HepG2 (cell line): ENCODE data around the gene FAP.

Source experiments
- ARID3A ChIP-seq: IDR thresholded peaks from 2 replicates; pipeline ENCODE4 v1.6.1; 2012; ENCODE audit warnings: low read depth, low read length, improper control_type of control experiment
- CEBPB ChIP-seq: IDR thresholded peaks from 2 replicates; pipeline ENCODE4 v1.6.1; 2011; ENCODE audit warnings: low read depth, low read length, improper control_type of control experiment, borderline replicate concordance
- CTCF ChIP-seq: sonication (generic); formaldehyde crosslinking; IDR thresholded peaks from 2 replicates; pipeline ENCODE4 v1.5.0; 2020; ENCODE audit warnings: mild to moderate bottlenecking, missing genetic modification reagents, moderate library complexity
- IRF2 ChIP-seq: IDR thresholded peaks from 2 replicates; pipeline ENCODE4 v1.6.1; 2018; ENCODE audit warnings: missing genetic modification reagents, missing compliant biosample characterization
- NCOA1 ChIP-seq: sonication (generic); formaldehyde crosslinking; IDR thresholded peaks from 2 replicates; pipeline ENCODE4 v1.9.0; 2021; ENCODE audit warnings: missing genetic modification reagents
- NFE2 ChIP-seq: sonication (generic); formaldehyde crosslinking; IDR thresholded peaks from 2 replicates; pipeline ENCODE4 v1.4.0; 2020; ENCODE audit warnings: missing genetic modification reagents
- POLR2AphosphoS2 ChIP-seq: IDR thresholded peaks from 2 replicates; pipeline ENCODE4 v1.6.1; 2011; ENCODE audit warnings: low read depth, low read length, improper control_type of control experiment
- ZBTB40 ChIP-seq, 2 experiments: fragments of 450-650 bp in 1 of 2; sonication (generic) in 1 of 2; formaldehyde crosslinking in 1 of 2; IDR thresholded peaks; 2 replicates each; pipeline versions ENCODE4 v1.6.1 to v1.8.0; 2016 to 2022; ENCODE audit warnings: antibody characterized with exemption in 1 of 2, mild to moderate bottlenecking in 1 of 2, missing genetic modification reagents in 1 of 2

- TF ChIP-seq IRF2 (CRISPR knock-in tag) = no peak
- TF ChIP-seq CTCF (CRISPR knock-in tag) = no peak
- no peak for TF ChIP-seq NFE2 (CRISPR knock-in tag)
- no peak for TF ChIP-seq NCOA1 (CRISPR knock-in tag)
- TF ChIP-seq ARID3A = no peak
- TF ChIP-seq ZBTB40 (IDR thresholded peaks at IDR 0.05) = no peak
- no peak for TF ChIP-seq ZBTB40 (CRISPR knock-in tag; IDR thresholded peaks at IDR 0.05)
- TF ChIP-seq POLR2AphosphoS2 = no peak
- no peak for TF ChIP-seq CEBPB
Observed at GRCh38 chr2:162212366-162212765, 30.9 kb downstream of the FAP start.
